Transverse colon (tissue), 4 donors: Measurements from ENCODE around the gene CCDC12. TPM values are rescaled to one million over a fixed set of nuclear protein-coding genes. Genes with fewer than 3 reads are reported as not detected.

Source experiments
- DNase-seq: peaks from one replicate; pipeline ENCODE4 v3.0.0-alpha.2; 2019
- H3K27ac ChIP-seq, 4 donors: fragments of 200-600 bp; sonication (generic); 2 replicates each; pipeline ENCODE4 v1.5.1; 2016 to 2018; ENCODE audit warnings: inconsistent platforms in 4 of 4
- H3K27me3 ChIP-seq: fragments of 200-600 bp; sonication (generic); 2 replicates; pipeline ENCODE4 v1.5.1; 2017; ENCODE audit warnings: inconsistent platforms
- H3K36me3 ChIP-seq, 4 donors: fragments of 200-600 bp; sonication (generic); 2 replicates each; pipeline ENCODE4 v1.5.1; 2017 to 2019; ENCODE audit warnings: inconsistent platforms in 4 of 4
- H3K4me1 ChIP-seq, 4 donors: fragments of 200-600 bp; sonication (generic); 2 replicates each; pipeline ENCODE4 v1.5.1; 2017 to 2020; ENCODE audit warnings: inconsistent platforms in 4 of 4
- H3K4me3 ChIP-seq, 4 donors: fragments of 200-600 bp; sonication (generic); 1 replicate in 1 of 4; 2 replicates in 3 of 4; pipeline versions ENCODE4 v1.5.1 to v1.6.1; 2017 to 2019; ENCODE audit warnings: inconsistent platforms in 4 of 4
- H3K9me3 ChIP-seq, 2 donors: fragments of 200-600 bp; sonication (generic); 2 replicates each; pipeline ENCODE4 v1.5.1; 2017 to 2019; ENCODE audit warnings: inconsistent platforms in 2 of 2
- CTCF ChIP-seq, 5 experiments: fragments of 200-600 bp in 3 of 5; fragments of 450-650 bp in 2 of 5; sonication (generic) in 3 of 5; IDR thresholded peaks; 1 replicate in 2 of 5; 2 replicates in 3 of 5; pipeline ENCODE4 v1.5.1; 2016 to 2017; ENCODE audit warnings: antibody characterized with exemption in 5 of 5, inconsistent platforms in 3 of 5, mild to moderate bottlenecking in 2 of 5, moderate library complexity in 1 of 5
- EP300 ChIP-seq: sonication (generic); formaldehyde crosslinking; IDR thresholded peaks from one replicate; pipeline ENCODE4 v1.6.1; 2017; ENCODE audit warnings: antibody characterized with exemption, low read depth
- POLR2A ChIP-seq: fragments of 450-650 bp; IDR thresholded peaks from one replicate; pipeline ENCODE4 v1.6.1; 2016; ENCODE audit warnings: antibody characterized with exemption, mild to moderate bottlenecking, moderate library complexity
- POLR2AphosphoS5 ChIP-seq, 3 donors: sonication (generic); formaldehyde crosslinking; IDR thresholded peaks; one replicate each; pipeline ENCODE4 v1.6.1; 2016; ENCODE audit warnings: antibody characterized with exemption in 3 of 3
- WGBS, 2 donors: methylation state at CpG; one replicate each; pipeline ENCODE4 v1.1.5; 2018; ENCODE audit warnings: low coverage in 1 of 2; 5-methylcytosine and 5-hydroxymethylcytosine counted together
- in situ Hi-C, 4 donors: fragments of 200-750 bp; cut with MboI; loops; one replicate each; pipeline versions ENCODE4 v1.15.0 to v1.15.1; 2017; ENCODE audit warnings: low sequenced_read_pairs in 3 of 4, low pct_ligation_motif_present in 1 of 4, low pct_unique_long_range_greater_than_20kb in 1 of 4
- intact Hi-C: fragments of 100-400 bp; cut with DNase I; formaldehyde crosslinking; loops from one replicate; pipeline ENCODE4 v1.15.1; 2023; ENCODE audit warnings: low total_unique reads
- total RNA-seq, 4 donors: library from RNA; depleted of rRNA; stranded (reverse); fragments of >200 nt; gene quantifications; one replicate each; pipeline ENCODE4 v1.1.0, GENCODE V29; 2016

CCDC12 gene
- total RNA-seq, 4 donors from 2014 or later, result 50.1 to 72.9 (median 53.0) TPM

GRCh38 chr3:46883830-46884185 is 92.7 kb downstream of the CCDC12 start:
- Histone ChIP-seq H3K4me3 (peak overlapping the region in 2 of 4 donors; percentile 45 to 73), H3K4me1 (peaks cover 0 to 30% (median 25%) of the 10 kb centered on the region in 4 donors), H3K27ac (no peak overlapping the region), H3K27me3 (peaks cover 57% of the 10 kb centered on the region), H3K9me3 (no peaks in the 10 kb centered on the region), H3K36me3 (no peaks in the 10 kb centered on the region)
- no peak for TF ChIP-seq EP300
- no peak for TF ChIP-seq CTCF (IDR thresholded peaks at IDR 0.05)
- no peak for TF ChIP-seq POLR2A
- no peak for TF ChIP-seq POLR2AphosphoS5 (IDR thresholded peaks at IDR 0.05)
- 63% methylated on average over 4 of the region's 4 CpGs; no CpG with 5 or more reads in 1 of the 2 donors for WGBS, 2 donors
- no peak for DNase-seq
- in situ Hi-C loops (no loop called here), intact Hi-C loops (no loop called here)

GRCh38 chr3:46883054-46883829 is 93.3 kb downstream of the CCDC12 start:
- intact Hi-C loops (no loop called here), in situ Hi-C loops (no loop called here)
- H3K27me3 ChIP-seq, result peaks cover 57% of the 10 kb centered on the region
- peak overlapping the region; percentile 71 to 88 (median 78) for H3K27ac ChIP-seq
- no peak for DNase-seq
- no peaks in the 10 kb centered on the region for H3K9me3 ChIP-seq
- 13% methylated on average over 12 of the region's 78 CpGs; no CpG with 5 or more reads in 1 of the 2 donors for WGBS, 2 donors
- TF ChIP-seq EP300 (no peak), POLR2A (no peak), POLR2AphosphoS5 (IDR thresholded peaks at IDR 0.05) (no peak), CTCF (IDR thresholded peaks at IDR 0.05) (no peak)
- H3K4me3 ChIP-seq, result peak overlapping the region; percentile 45 to 73 (median 52)
- H3K4me1 ChIP-seq, result peaks cover 0 to 33% (median 25%) of the 10 kb centered on the region in 4 donors
- no peaks in the 10 kb centered on the region for H3K36me3 ChIP-seq

- no peaks in the 10 kb centered on the region for H3K9me3 ChIP-seq
- H3K36me3 ChIP-seq, result no peaks in the 10 kb centered on the region
- intact Hi-C loops, result no loop called here
- no peak for DNase-seq
- TF ChIP-seq POLR2AphosphoS5 (IDR thresholded peaks at IDR 0.05) (no peak), EP300 (no peak), CTCF (IDR thresholded peaks at IDR 0.05) (no peak), POLR2A (no peak)
- H3K4me1 ChIP-seq, result peaks cover 0 to 33% (median 25%) of the 10 kb centered on the region in 4 donors
- H3K27ac ChIP-seq, result peak overlapping the region; percentile 71 to 88 (median 78)
- peaks cover 57% of the 10 kb centered on the region for H3K27me3 ChIP-seq
- peak overlapping the region; percentile 45 to 73 (median 52) for H3K4me3 ChIP-seq
- in situ Hi-C loops, result no loop called here
- WGBS, 2 donors, result 4% methylated on average over 72 of the region's 72 CpGs; no CpG with 5 or more reads in 1 of the 2 donors
Observed at GRCh38 chr3:46882377-46883053, 94.0 kb downstream of the CCDC12 start.

- Histone ChIP-seq H3K36me3 (no peaks in the 10 kb centered on the region), H3K27me3 (peaks cover 56% of the 10 kb centered on the region), H3K4me3 (peak overlapping the region; percentile 45 to 73 (median 52)), H3K9me3 (no peaks in the 10 kb centered on the region), H3K4me1 (peaks cover 0 to 33% (median 25%) of the 10 kb centered on the region in 4 donors), H3K27ac (peak overlapping the region; percentile 71 to 88 (median 78))
- in situ Hi-C loops, result no loop called here
- 7% methylated on average over 26 of the region's 83 CpGs; no CpG with 5 or more reads in 1 of the 2 donors for WGBS, 2 donors
- intact Hi-C loops, result no loop called here
- TF ChIP-seq EP300 (no peak), POLR2AphosphoS5 (IDR thresholded peaks at IDR 0.05) (no peak), POLR2A (no peak), CTCF (IDR thresholded peaks at IDR 0.05) (no peak)
- peak; percentile 19 for DNase-seq
Observed at GRCh38 chr3:46881596-46882376, 94.8 kb downstream of the CCDC12 start.
